GM18505 (cell line): ENCODE measurements around the gene RAB42.
"Not testable (repeated sequence)": the region's sequence is repeated elsewhere in the genome, so short reads cannot be mapped to it uniquely, and the experiment has no call there.

ENCODE experiments used
- ATAC-seq: cut with Tn5 transposase; IDR thresholded peaks from one replicate; pipeline ENCODE4 v1.9.1; 2021; ENCODE audit not compliant: unreplicated experiment
- POLR2A ChIP-seq: IDR thresholded peaks from 4 replicates; pipeline ENCODE4 v1.6.1; 2011; ENCODE audit warnings: borderline replicate concordance; ENCODE audit not compliant: insufficient read depth, insufficient read length; ENCODE audit errors: extremely low read depth

The RAB42 gene

DNA sequence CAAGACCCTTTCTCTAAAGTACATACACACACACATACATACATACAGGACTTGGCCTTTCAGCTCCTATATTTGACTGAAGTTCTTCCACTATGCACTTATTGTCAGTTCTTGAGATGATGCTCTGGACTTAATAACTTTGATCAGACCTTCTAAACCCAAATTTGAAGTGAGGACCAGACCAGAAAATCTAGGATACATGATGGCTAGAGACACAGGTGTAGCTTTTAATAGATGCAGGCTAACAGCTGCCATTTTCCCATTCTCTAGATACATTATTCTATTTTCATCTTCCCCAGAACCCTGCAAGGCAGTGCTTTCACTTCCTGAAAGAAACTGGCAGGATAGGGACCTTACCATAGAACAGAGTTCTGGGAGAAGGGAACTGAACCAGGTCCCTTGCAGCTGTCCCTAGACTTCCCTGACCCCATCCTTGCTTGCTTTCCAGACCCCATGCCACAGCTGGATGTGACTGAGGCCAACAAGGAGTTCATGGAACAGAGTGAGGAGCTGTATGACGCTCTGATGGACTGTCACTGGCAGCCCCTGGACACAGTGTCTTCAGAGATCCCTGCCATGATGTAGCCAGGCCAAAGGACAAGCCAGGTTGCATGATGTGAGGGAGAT lies 14.9 kb upstream of the RAB42 start:
- no peak for ATAC-seq
- TF ChIP-seq POLR2A, result peak; percentile 55

DNA sequence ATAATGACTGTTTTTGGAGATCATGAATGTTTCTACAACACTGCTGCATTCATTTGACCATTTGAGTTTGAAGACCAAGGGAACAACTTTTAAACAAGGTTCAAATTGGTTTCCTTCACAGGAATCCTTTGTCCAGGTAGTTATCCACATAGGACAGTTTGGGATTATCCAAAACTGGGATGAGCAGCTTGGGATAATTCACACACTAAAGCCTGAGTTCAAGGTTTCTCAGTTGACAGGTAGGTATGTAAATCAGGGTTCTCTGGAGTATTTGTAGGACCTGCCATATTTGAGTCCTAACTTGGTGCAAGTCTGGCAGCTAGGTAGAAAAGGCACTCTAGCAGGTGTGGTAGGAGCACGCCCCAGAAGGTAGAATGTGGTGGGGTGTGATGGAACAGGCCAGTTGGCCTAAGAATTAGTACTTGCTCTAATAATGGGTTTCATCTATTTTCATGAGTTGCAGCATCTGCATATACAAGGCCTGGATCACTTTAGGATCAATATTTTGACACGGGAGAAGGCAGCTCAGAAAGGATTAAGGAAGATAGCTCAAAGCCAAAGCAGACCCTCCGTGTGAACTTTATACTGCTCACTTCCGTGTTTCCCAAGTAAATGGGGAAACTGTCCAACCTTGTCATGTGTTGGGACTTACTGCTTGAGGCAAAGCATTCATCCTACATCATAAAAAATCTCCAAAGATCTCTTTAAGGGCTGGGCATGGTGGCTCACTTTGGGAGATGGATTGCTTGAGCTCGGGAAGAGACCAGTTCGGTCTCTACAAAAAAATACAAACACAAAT lies 14.1 kb upstream of the RAB42 start:
- no peak for ATAC-seq
- TF ChIP-seq POLR2A, result no peak

GRCh38 chr1:28578696-28579218 lies 13.3 kb upstream of the RAB42 start:
- no peak for TF ChIP-seq POLR2A
- ATAC-seq, result no peak

GRCh38 chr1:28579401-28579800 lies 12.7 kb upstream of the RAB42 start:
- no peak for TF ChIP-seq POLR2A
- no peak for ATAC-seq

DNA sequence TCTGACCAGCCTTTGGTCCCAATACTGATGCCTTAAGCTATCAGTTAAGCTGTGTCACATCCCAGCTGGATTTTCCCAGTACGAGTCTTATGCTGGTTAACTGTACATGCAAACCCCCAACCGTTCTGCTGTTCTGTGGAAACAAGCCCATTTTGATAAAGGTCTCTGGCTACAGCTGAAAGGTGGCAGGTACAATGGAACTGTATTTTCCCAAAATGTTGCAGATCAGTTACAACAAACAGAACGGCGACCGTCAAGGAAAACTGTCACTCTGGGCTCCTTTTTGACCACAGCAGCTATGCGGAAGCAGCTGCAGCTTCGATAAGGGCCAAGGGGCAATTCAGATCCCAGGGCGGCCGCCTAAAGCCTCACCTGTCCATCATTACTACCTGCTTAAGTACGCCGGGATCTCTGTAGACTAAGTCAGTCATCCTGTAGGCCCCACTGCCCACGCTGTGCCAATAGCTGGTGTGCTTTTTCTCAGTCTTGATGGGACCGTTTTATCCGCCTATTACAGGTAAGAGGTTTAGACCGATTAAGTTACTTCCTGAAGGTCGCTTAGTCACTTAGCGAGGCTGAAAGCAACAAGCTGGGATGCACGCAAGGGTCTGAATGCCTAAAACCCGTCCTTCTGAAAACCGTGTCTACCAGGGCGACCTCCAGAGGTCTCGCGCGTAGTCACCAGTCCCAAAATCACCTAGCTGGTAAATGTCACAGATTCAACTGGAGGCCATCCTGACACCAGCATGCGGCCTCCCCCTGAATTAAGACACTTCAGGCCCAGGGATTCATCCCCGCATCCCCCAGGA lies 11.1 kb upstream of the RAB42 start:
- TF ChIP-seq POLR2A, result no peak
- ATAC-seq, result peak; percentile 18

DNA sequence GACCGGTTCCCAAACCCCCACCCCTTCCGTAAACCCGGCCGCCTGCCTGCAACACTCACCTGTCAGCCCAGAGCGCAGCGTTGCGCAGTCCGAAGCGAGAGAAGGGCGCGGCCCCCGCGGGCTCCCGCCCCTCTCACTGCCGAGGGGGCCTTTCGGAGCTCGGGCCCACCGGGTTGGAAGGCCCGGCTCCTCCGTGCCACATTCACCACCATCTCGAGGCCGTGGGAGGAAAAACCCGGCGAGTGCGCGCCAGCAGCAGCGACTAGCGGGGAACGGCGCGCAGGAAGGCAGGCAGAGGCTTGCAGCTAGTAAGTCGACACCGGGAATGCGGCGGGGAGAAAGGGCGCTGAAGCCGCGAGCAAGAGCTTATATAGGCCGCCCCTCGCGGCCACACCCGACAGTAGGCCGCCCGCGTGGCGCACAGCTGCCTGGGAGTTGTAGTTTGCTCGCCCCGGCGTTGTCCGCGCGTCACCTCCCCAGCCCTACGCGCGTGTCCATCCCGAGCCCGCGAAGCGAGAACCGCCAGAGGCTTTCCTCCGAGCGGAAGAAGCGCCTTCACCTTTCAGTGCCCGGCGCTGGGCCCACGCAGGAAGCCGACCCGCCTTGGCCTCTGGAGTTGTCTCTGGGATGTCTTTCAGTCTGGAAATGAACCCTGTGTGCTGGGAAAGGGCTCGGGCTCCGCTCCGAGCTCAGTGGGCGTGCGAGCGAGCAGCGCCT lies 10.4 kb upstream of the RAB42 start:
- peak; percentile 73 for ATAC-seq
- peak; percentile 100 for TF ChIP-seq POLR2A

- no peak for TF ChIP-seq POLR2A
- ATAC-seq, result no peak
These were observed 9.8 kb upstream of the RAB42 start for GRCh38 chr1:28582248-28582615.

DNA sequence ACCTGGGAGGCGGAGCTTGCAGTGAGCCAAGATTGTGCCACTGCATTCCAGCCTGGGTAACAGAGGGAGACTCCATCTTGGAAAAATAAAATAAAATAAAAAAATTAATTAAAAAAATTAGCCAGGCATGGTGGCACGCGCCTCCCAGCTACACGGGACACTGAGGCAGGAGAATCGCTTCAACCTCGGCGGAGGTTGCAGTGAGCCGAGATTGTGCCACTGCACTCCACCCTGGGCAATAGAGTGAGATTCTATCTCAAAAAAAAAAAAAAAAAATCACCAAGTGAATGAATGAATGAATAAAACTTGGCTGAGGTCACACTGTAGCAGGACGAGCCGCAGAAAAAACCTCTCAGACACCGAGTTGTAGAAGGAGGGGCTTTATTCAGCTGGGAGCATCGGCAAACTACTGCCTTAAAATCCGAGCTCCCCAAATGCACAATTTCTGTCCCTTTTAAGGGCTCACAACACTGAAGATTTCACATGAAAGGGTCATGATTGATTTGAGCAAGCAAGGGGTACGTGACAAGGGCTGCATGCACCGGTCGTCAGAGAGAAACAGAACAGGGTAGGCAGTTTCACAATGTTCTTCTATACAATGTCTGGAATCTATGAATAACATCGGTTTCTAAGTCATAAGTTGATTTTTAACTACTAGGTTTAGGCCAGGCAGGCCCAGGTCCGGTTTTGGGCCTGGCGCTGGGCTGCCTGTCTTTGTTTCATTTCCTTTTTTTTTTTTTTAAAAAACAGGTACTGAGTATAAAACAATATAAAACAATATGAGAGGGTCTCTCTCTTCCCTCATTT lies 5.3 kb upstream of the RAB42 start:
- not testable (repeated sequence) for ATAC-seq

GRCh38 chr1:28592321-28593071 lies 431 bp downstream of the RAB42 start:
- no peak for TF ChIP-seq POLR2A
- ATAC-seq, result no peak

GRCh38 chr1:28593988-28594356 lies 1.9 kb downstream of the RAB42 start:
- not testable (repeated sequence) for ATAC-seq

GRCh38 chr1:28594686-28595411 lies 2.8 kb downstream of the RAB42 start:
- not testable (repeated sequence) for ATAC-seq
